CD4-positive, CD25-positive, alpha-beta regulatory T cell (primary cell): Measurements from ENCODE around the gene HSPA12A. TPM values are rescaled to one million over a fixed set of nuclear protein-coding genes. Genes with fewer than 3 reads are reported as not detected.
A peak's percentile ranks its signal among the peaks of the same experiment; 100 is the strongest.

ENCODE experiments used
- ATAC-seq, 2 donors: fragments of 150-1000 bp; cut with Tn5 transposase; one replicate each; pipeline ENCODE4 v1.10.0; 2021; ENCODE audit warnings: low read depth in 2 of 2, moderate number of reproducible peaks in 2 of 2, moderate library complexity in 1 of 2
- DNase-seq, 3 donors: peaks; one replicate each; pipeline versions ENCODE4 v3.0.0 to v3.0.0-alpha.2; 2012 to 2022; ENCODE audit warnings: mixed read lengths in 1 of 3
- H3K27ac ChIP-seq: one replicate; pipeline ENCODE4 v1.7.0; 2013; ENCODE audit warnings: mild to moderate bottlenecking, low read length; ENCODE audit not compliant: insufficient read depth, poor library complexity, severe bottlenecking
- H3K27me3 ChIP-seq: one replicate; pipeline ENCODE4 v1.7.0; 2013; ENCODE audit warnings: low read length; ENCODE audit not compliant: control insufficient read depth, insufficient read depth
- H3K36me3 ChIP-seq: one replicate; pipeline ENCODE4 v1.7.0; 2013; ENCODE audit warnings: mild to moderate bottlenecking, low read length, moderate library complexity; ENCODE audit not compliant: control insufficient read depth, insufficient read depth
- H3K4me1 ChIP-seq: 2 replicates; pipeline ENCODE4 v1.7.0; 2013; ENCODE audit warnings: mild to moderate bottlenecking, low read length; ENCODE audit not compliant: insufficient read depth, control insufficient read depth, poor library complexity, severe bottlenecking
- H3K4me3 ChIP-seq: one replicate; pipeline ENCODE4 v1.7.0; 2013; ENCODE audit warnings: low read depth, mild to moderate bottlenecking, low read length, moderate library complexity
- H3K9me3 ChIP-seq, 2 experiments: 1 replicate in 1 of 2; 2 replicates in 1 of 2; pipeline ENCODE4 v1.7.0; 2013; ENCODE audit warnings: low read length in 2 of 2, mild to moderate bottlenecking in 1 of 2, moderate library complexity in 1 of 2; ENCODE audit not compliant: control insufficient read depth in 2 of 2
- H3K27ac Mint-ChIP-seq, 3 donors: one replicate each; pipeline ENCODE4 v1.8.0; 2020 to 2022; ENCODE audit warnings: mild to moderate bottlenecking in 3 of 3, mixed read lengths in 3 of 3, moderate library complexity in 2 of 3
- H3K27me3 Mint-ChIP-seq: one replicate; pipeline ENCODE4 v1.8.0; 2022; ENCODE audit warnings: mild to moderate bottlenecking, mixed read lengths
- H3K36me3 Mint-ChIP-seq: one replicate; pipeline ENCODE4 v1.8.0; 2020; ENCODE audit warnings: mixed read lengths
- H3K4me1 Mint-ChIP-seq, 4 donors: one replicate each; pipeline ENCODE4 v1.8.0; 2020 to 2022; ENCODE audit warnings: mixed read lengths in 4 of 4, mild to moderate bottlenecking in 1 of 4
- H3K4me3 Mint-ChIP-seq, 4 donors: one replicate each; pipeline ENCODE4 v1.8.0; 2020 to 2022; ENCODE audit warnings: mild to moderate bottlenecking in 4 of 4, mixed read lengths in 4 of 4, moderate library complexity in 3 of 4
- H3K9me3 Mint-ChIP-seq, 7 donors: one replicate each; pipeline ENCODE4 v1.8.0; 2020 to 2022; ENCODE audit warnings: mixed read lengths in 7 of 7, mild to moderate bottlenecking in 3 of 7, moderate library complexity in 2 of 7
- polyA plus RNA-seq, 4 donors: library from polyadenylated mRNA; unstranded; fragments of 300-500 nt; fragmentation: Illumina TruSeq; gene quantifications; one replicate each; pipeline ENCODE4 v1.2.3, GENCODE V29; 2021
- total RNA-seq: library from RNA; stranded (reverse); gene quantifications from one replicate; pipeline ENCODE4 v1.2.3, GENCODE V29; 2022

HSPA12A gene, protein sequence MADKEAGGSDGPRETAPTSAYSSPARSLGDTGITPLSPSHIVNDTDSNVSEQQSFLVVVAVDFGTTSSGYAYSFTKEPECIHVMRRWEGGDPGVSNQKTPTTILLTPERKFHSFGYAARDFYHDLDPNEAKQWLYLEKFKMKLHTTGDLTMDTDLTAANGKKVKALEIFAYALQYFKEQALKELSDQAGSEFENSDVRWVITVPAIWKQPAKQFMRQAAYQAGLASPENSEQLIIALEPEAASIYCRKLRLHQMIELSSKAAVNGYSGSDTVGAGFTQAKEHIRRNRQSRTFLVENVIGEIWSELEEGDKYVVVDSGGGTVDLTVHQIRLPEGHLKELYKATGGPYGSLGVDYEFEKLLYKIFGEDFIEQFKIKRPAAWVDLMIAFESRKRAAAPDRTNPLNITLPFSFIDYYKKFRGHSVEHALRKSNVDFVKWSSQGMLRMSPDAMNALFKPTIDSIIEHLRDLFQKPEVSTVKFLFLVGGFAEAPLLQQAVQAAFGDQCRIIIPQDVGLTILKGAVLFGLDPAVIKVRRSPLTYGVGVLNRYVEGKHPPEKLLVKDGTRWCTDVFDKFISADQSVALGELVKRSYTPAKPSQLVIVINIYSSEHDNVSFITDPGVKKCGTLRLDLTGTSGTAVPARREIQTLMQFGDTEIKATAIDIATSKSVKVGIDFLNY
- total RNA-seq (0.72 TPM), polyA plus RNA-seq (1 to 10 TPM in 2 of 4 donors, under 1 TPM in 2; 0.75 to 2.1 (median 1.3) TPM)

DNA sequence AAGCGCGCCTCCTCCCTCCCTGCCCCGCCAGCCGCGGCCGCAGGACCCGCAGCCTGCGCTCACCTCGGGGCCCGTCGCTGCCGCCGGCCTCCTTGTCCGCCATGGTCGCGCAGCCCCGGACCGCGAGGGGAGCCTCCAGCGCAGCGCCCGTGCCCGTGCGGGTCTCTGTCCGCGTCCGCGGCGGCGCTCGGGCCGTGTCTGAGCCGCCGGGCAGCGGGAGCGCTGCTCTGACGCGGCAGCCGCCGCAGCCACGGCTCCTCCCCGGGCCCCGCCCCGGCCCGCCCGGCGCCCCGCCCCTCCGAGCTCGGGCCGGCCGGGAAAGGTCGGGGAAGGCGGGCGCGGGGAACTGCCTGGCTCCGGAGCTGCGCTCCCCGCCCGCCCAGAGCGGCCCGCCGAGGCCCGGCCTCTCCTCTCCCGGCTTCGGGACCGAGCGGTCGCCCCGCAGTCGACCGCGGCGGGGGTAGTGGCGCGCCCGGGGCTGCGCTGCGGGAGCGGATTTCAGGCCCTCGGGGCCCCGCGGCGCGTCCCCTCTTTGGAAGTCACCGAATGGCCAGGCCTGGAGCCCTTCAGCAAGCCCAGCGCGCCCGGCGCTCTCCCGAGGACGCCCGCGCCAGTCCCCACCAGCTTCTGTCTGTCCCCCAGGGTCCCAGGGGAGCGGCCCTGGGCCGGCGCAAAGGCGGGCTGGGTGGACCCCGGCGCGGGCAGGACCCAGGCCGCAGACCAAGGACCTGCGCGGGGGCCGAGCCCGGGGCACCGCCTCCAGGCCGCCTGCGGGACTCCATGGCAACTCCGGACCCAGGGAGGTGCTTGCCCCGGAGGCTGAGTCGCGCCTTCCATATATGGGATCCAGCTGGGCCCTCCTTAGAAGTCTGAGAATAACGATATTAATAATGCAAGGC is at the start of gene HSPA12A:
TSS of gene HSPA12A (minus strand) at position 200 of the 899 bp plus-strand sequence. CDS start at position 103, 97 bp downstream.
- Histone ChIP-seq H3K27ac (no peak within 1 kb of the TSS), H3K36me3 (no peaks in the 10 kb centered on the region), H3K4me3 (no peak within 1 kb of the TSS), H3K27me3 (peaks cover 17% of the 10 kb centered on the region), H3K4me1 (peaks cover 11% of the 10 kb centered on the region), H3K9me3 (no peaks in the 10 kb centered on the region)
- Mint-ChIP-seq H3K36me3 (no peaks in the 10 kb centered on the region), H3K4me3 (peak within 1 kb of the TSS in 3 of 4 donors; percentile 1 to 67 (median 65)), H3K27ac (no peak within 1 kb of the TSS), H3K27me3 (peaks cover 50% of the 10 kb centered on the region), H3K9me3 (no peaks in the 10 kb centered on the region), H3K4me1 (peaks cover 0 to 13% (median 1%) of the 10 kb centered on the region in 4 donors)
- ATAC-seq (peak; percentile 46), DNase-seq (peak in 2 of 3 donors; percentile 15 to 19)

DNA sequence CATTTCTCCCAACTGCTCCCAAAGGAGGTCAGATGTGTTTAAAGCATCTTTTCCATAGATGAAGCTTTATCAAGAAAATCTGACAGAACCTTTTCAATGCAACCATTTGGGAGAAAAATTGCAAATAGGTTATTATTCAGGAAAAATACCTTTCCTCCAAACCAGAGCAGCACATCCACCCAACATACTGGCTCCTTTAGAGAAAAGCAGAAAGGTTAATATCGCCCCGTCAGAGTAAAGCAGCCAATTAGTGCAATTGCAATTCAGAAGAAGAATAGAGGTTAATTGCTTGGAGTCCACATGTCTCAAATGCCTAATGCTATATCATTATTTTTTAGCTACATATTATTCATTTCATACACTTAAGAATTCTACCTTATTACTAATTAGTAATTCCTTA is 48.9 kb upstream of the HSPA12A start:
- Histone ChIP-seq H3K9me3 (no peaks in the 10 kb centered on the region), H3K36me3 (no peaks in the 10 kb centered on the region), H3K27me3 (no peaks in the 10 kb centered on the region), H3K4me3 (no peak overlapping the region), H3K4me1 (peaks cover 5% of the 10 kb centered on the region), H3K27ac (no peak overlapping the region)
- peaks cover 0 to 13% (median 6%) of the 10 kb centered on the region in 4 donors for H3K4me1 Mint-ChIP-seq
- no peaks in the 10 kb centered on the region for H3K36me3 Mint-ChIP-seq
- no peak overlapping the region for H3K4me3 Mint-ChIP-seq
- H3K9me3 Mint-ChIP-seq = no peaks in the 10 kb centered on the region
- ATAC-seq = no peak
- peaks cover 23% of the 10 kb centered on the region for H3K27me3 Mint-ChIP-seq
- no peak for DNase-seq
- H3K27ac Mint-ChIP-seq = no peak overlapping the region

DNA sequence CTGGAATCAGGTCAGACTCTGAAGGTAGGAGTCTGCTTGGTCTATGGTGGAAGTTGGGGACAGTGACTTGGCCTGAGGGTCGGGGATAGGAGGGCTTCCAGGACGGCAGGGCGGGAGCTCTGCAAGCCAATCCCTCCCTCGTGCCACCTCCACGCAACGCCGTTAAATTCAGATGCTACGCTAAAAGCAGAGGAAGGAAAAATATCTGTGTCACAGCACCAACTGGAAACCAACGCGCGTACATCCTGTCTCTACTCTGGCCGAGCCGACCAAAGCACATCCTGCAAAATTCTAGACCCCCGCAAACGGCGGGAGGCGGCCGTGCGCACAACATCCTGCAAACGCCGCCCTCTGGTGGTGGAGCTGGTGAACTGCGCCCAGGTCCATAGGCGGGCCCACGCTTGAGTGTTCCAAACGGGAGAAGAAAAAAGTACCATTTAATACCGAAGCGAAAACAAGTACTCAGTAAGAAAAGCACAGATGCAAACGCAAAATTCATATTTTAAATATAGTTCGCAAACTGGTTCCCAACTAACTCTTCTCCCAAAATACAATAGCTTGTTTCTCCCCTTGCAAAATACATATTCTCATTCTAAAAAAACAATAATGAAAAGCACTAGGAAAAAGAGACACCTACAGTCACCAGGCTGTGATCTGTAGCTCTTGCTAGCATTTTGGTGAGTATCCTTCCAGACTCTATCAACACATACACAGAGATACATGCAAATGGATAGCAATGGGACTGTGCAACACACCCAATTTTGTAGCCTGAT is 45.7 kb upstream of the HSPA12A start:
- Mint-ChIP-seq H3K27me3 (peaks cover 17% of the 10 kb centered on the region), H3K9me3 (no peaks in the 10 kb centered on the region), H3K4me3 (peak overlapping the region in 3 of 4 donors; percentile 47 to 71 (median 64)), H3K4me1 (peaks cover 0 to 13% (median 6%) of the 10 kb centered on the region in 4 donors), H3K36me3 (no peaks in the 10 kb centered on the region), H3K27ac (peak overlapping the region in 1 of 3 donors; percentile 84)
- Histone ChIP-seq H3K27ac (no peak overlapping the region), H3K4me1 (peaks cover 5% of the 10 kb centered on the region), H3K9me3 (no peaks in the 10 kb centered on the region), H3K36me3 (no peaks in the 10 kb centered on the region), H3K27me3 (no peaks in the 10 kb centered on the region), H3K4me3 (peak overlapping the region; percentile 48)
- peak; percentile 48 to 76 (median 71) for DNase-seq
- ATAC-seq = peak; percentile 78 to 88

DNA sequence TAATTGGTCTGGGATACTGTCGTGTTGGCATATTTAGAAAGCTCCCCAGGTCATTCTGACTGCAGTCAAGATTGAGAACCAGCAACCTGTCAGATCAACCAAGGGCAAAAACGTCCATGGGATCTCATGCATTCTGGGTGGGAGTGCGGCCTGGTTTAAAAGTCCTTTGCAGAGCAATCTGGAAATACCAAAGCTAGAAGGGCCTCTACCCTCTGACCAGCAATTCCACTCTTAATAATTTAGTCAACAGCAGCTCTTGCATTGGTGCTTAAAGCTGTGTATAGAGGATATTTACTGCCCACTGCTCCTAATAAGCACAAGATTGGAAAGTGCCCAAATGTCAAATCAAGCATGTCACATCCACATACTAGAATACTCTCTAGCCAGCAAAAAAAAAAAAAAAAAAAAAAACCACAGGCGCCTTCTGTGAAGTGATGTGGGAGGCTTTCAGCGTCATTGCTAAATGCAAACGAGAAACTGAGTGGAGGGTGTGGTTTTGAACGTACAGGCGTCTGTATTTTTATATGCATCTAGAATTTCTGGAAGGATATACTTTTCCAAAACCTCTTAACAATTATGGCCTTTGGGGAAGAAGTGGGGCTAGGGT is 44.8 kb upstream of the HSPA12A start:
- Mint-ChIP-seq H3K4me3 (peak overlapping the region in 2 of 4 donors; percentile 64 to 71), H3K9me3 (no peaks in the 10 kb centered on the region), H3K4me1 (peaks cover 0 to 15% (median 7%) of the 10 kb centered on the region in 4 donors), H3K27me3 (peaks cover 11% of the 10 kb centered on the region), H3K27ac (peak overlapping the region in 2 of 3 donors; percentile 59 to 84), H3K36me3 (no peaks in the 10 kb centered on the region)
- no peaks in the 10 kb centered on the region for H3K36me3 ChIP-seq
- DNase-seq (peak in 1 of 3 donors; percentile 8), ATAC-seq (no peak)
- H3K4me1 ChIP-seq = peaks cover 5% of the 10 kb centered on the region
- H3K4me3 ChIP-seq = no peak overlapping the region
- no peaks in the 10 kb centered on the region for H3K27me3 ChIP-seq
- no peaks in the 10 kb centered on the region for H3K9me3 ChIP-seq
- H3K27ac ChIP-seq = no peak overlapping the region

DNA sequence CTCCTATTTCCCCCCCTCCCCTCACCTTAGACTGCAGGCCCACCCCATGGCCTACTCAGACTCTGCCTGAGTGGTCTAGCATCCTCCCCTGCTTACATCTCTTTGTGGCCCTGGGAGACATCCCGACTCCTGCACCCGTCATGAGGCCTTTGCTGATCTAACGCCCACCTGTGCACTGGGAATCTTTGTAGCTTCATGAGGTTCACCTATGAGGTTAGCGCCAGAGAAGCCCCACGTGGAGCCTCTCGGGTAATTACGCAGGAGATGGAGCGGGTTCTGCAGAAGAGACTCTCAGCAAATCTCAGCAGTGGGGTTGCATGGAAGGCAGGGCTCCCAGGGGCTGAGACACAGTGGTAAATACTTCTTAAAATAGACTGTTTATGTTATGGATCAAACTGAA is 43.5 kb upstream of the HSPA12A start:
- H3K4me3 ChIP-seq = no peak overlapping the region
- H3K4me3 Mint-ChIP-seq = no peak overlapping the region

DNA sequence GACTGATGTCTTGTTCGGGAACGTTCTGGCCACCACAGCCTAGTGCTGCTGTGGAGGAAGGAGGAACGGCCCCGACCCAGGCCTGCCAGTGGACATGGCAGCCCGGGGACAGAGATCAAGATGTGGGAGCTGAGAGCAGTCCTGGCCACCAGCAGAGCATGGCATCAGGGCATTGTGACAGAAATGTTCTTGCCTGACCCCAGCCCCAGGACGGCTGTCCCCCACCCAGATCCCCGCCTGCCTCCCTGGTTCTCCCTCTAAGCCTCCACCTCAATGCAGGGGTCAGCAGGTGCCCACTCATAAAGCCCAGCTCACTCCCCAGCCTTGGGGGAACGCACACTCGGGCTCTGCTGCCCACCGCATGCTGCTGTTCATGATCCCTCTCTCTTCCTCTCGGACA is 42.9 kb upstream of the HSPA12A start:
- Mint-ChIP-seq H3K4me1 (peaks cover 0 to 15% (median 7%) of the 10 kb centered on the region in 4 donors), H3K9me3 (no peaks in the 10 kb centered on the region), H3K36me3 (no peaks in the 10 kb centered on the region), H3K27me3 (peaks cover 8% of the 10 kb centered on the region), H3K4me3 (no peak overlapping the region), H3K27ac (no peak overlapping the region)
- no peaks in the 10 kb centered on the region for H3K9me3 ChIP-seq
- peaks cover 5% of the 10 kb centered on the region for H3K4me1 ChIP-seq
- no peak overlapping the region for H3K4me3 ChIP-seq
- H3K27me3 ChIP-seq = no peaks in the 10 kb centered on the region
- H3K36me3 ChIP-seq = no peaks in the 10 kb centered on the region
- DNase-seq = no peak
- ATAC-seq = no peak
- H3K27ac ChIP-seq = no peak overlapping the region

More for the DNA sequence above, 43.5 kb upstream of the HSPA12A start:
- DNase-seq (no peak), ATAC-seq (no peak)
- H3K27me3 ChIP-seq = no peaks in the 10 kb centered on the region
- Mint-ChIP-seq H3K27ac (no peak overlapping the region), H3K9me3 (no peaks in the 10 kb centered on the region), H3K36me3 (no peaks in the 10 kb centered on the region), H3K4me1 (peaks cover 0 to 15% (median 7%) of the 10 kb centered on the region in 4 donors), H3K27me3 (peaks cover 8% of the 10 kb centered on the region)
- H3K27ac ChIP-seq = no peak overlapping the region
- H3K9me3 ChIP-seq = no peaks in the 10 kb centered on the region
- H3K4me1 ChIP-seq = peaks cover 5% of the 10 kb centered on the region
- no peaks in the 10 kb centered on the region for H3K36me3 ChIP-seq
